ENCODE results near the gene HOXD9.
A peak's percentile ranks its signal among the peaks of the same experiment; 100 is the strongest.

The HOXD9 gene

DNA sequence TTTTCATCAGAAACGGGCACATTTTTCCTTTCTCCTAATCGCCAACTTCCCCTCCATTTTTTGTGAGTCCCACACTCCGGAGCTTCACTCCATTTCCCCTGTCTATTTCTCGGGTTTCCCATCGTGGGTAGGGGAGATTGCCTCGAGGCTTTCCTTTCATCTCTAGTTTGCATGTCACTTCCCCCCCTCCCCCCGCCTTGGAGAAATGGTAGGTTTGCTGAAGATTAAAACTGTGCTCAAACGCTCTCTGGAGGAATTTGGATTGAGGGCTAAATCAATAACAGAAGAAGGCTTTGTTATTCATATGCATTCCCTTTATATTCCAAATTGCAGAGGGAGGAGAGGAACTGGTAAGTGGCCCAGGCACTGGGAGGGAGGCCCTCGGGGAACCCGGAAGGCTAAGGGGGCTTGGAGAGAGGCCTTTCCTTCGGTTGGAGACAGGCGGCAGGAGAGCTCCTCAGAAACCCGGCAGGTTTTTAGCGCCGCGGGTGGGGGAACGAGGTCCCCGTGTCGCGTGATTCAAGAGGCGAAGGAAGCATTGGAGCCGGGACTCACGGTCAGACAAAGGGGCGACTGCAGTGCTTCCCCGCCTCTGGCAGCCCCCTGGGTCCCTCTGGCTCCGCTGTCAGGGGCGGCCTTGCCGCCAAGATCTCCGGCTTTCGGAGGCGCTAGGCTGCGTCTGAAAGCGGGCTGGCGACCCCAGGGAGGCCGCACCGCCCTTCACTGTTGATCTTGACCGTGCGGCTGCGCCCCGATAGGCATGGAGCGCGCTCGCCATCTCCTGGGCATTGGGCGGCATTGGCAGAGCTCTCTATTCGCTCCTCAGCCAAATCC, 25.3 kb upstream of the HOXD9 start:
- ChIA-PET POLR2A (no interaction called here), CTCF (interaction anchor here (0.5 to 6.3 kb wide), 32 partner anchors 9 to 1402 kb away, joined by 3 to 93 read pairs (median 4); partner anchors contain the start of genes EVX2 and HOXD9)
- peak overlapping the region; percentile 45 for H3K4me3 ChIP-seq (ENCODE audit: low read depth, low read length)
- DNase-seq (ENCODE audit: low read depth, low spot score) = no peak
- TF ChIP-seq, protein P1, sequence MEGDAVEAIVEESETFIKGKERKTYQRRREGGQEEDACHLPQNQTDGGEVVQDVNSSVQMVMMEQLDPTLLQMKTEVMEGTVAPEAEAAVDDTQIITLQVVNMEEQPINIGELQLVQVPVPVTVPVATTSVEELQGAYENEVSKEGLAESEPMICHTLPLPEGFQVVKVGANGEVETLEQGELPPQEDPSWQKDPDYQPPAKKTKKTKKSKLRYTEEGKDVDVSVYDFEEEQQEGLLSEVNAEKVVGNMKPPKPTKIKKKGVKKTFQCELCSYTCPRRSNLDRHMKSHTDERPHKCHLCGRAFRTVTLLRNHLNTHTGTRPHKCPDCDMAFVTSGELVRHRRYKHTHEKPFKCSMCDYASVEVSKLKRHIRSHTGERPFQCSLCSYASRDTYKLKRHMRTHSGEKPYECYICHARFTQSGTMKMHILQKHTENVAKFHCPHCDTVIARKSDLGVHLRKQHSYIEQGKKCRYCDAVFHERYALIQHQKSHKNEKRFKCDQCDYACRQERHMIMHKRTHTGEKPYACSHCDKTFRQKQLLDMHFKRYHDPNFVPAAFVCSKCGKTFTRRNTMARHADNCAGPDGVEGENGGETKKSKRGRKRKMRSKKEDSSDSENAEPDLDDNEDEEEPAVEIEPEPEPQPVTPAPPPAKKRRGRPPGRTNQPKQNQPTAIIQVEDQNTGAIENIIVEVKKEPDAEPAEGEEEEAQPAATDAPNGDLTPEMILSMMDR (IDR thresholded peaks at IDR 0.05; ENCODE audit: insufficient read depth, low read length, missing control alignments) = peak; percentile 91

DNA sequence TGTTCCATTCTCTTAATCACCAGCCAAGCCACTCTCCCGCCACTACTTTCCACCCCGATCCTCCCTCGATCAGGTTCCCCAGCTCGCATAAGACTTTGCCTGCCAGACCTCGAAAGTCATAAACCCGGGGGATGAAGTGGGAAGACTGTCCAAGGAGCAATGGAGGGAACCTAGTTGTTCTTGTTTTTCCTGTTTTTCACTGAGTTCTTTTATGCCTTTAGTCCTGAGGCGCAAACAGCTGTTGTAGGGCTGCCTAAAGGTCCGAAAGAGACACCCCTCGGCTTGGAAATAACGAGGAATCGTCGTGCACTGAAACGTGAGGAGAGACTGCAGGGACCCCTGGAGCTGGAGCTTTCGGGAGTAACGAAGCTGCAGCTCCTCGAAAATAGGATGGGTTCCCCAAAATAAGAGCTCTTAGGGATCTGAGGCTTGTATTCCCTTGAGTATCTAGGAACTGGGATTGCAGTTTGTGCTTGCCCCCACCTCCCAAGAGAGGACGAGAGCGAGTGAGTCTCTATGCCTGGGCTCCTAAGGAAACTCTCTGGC, 24.6 kb upstream of the HOXD9 start:
- CTCF ChIA-PET = interaction anchor here (0.5 to 6.3 kb wide), 27 partner anchors 9 to 1403 kb away, joined by 3 to 93 read pairs (median 6); partner anchors contain the start of genes EVX2 and HOXD9
- DNase-seq (ENCODE audit: low read depth, low spot score) = no peak
- POLR2A ChIA-PET = no interaction called here
- H3K4me3 ChIP-seq (ENCODE audit: low read depth, low read length) = no peak overlapping the region
- TF ChIP-seq, protein P1 (IDR thresholded peaks at IDR 0.05; ENCODE audit: insufficient read depth, low read length, missing control alignments) = no peak

DNA sequence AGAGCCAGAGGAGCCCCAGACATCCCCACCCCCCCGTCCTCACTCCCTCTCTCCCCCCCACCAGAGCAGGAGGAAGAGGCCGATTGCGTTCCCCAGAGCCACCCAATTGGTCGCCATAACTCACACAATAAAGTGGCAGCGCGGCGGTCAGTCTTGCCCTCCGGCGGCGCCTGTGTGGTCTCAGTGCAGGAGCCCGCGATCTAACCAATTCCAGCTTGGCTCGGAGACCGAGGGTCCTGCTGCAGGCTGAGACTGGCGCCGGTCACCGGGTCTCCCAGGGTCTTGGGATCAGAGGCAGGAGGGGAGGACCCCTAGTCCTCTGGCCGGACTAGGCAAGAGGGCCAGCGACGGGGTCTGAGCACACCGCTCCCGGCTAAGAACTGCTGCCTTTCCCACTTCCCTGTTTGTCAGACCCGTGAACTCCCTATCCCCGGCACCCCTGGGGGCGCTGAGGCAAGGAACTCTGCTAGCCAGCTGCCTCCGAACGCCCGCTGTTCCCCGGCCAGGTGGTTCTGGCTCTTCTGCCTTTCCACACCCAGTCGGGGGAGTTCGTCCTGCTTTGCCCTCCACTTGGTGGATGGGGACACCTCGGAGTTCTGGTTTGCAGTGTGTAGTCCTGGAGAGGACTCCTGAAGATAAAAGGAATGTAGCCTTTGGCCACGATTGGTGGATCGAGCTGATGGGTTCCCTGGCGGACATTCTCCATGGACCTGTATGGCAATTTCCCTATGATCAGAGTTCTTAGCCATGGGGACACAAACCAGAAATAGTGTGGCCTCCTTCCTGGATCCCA, 24.0 kb upstream of the HOXD9 start:
- DNase-seq (ENCODE audit: low read depth, low spot score) = no peak
- TF ChIP-seq, protein P1 (IDR thresholded peaks at IDR 0.05; ENCODE audit: insufficient read depth, low read length, missing control alignments) = no peak
- ChIA-PET CTCF (interaction anchor here (0.7 to 6.3 kb wide), 12 partner anchors 10 to 1399 kb away, joined by 3 to 93 read pairs (median 16); partner anchors contain the start of gene EVX2), POLR2A (no interaction called here)
- H3K4me3 ChIP-seq (ENCODE audit: low read depth, low read length) = no peak overlapping the region

DNA sequence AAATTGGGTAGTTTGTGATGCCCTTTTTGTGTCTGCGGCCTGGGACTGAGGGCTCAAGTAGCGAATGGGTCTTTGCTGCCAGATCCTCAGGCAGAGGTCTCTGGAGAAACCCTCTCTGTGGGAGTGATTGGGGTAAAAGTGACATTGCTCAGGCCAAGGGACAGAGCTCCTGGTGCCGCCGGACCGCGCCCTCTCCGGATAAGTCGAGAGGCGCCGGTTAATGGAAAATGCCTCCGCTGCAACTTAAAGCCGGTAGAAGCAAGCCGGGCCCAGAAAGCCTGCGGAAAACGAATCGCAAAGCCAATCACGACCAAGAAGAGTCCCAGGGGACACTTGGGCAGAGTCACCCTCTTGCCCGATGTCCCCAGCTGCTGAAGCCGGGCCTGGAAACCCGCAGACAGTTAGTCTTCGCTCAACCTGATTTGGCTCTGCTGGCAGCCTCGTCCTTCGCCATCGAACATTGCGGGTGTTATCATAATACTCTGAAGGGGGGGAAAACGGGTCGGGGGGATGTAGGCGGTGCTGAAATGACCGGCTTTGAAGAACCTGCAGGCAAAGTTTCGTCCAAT, 23.3 kb upstream of the HOXD9 start:
- ChIA-PET CTCF (interaction anchor here (4.4 to 6.3 kb wide), 3 partner anchors 13 to 848 kb away, joined by 39 to 93 read pairs (median 82); no protein-coding TSS in a partner anchor), POLR2A (no interaction called here)
- no peak for DNase-seq (ENCODE audit: low read depth, low spot score)
- H3K4me3 ChIP-seq (ENCODE audit: low read depth, low read length) = no peak overlapping the region
- TF ChIP-seq, protein P1 (IDR thresholded peaks at IDR 0.05; ENCODE audit: insufficient read depth, low read length, missing control alignments) = no peak

DNA sequence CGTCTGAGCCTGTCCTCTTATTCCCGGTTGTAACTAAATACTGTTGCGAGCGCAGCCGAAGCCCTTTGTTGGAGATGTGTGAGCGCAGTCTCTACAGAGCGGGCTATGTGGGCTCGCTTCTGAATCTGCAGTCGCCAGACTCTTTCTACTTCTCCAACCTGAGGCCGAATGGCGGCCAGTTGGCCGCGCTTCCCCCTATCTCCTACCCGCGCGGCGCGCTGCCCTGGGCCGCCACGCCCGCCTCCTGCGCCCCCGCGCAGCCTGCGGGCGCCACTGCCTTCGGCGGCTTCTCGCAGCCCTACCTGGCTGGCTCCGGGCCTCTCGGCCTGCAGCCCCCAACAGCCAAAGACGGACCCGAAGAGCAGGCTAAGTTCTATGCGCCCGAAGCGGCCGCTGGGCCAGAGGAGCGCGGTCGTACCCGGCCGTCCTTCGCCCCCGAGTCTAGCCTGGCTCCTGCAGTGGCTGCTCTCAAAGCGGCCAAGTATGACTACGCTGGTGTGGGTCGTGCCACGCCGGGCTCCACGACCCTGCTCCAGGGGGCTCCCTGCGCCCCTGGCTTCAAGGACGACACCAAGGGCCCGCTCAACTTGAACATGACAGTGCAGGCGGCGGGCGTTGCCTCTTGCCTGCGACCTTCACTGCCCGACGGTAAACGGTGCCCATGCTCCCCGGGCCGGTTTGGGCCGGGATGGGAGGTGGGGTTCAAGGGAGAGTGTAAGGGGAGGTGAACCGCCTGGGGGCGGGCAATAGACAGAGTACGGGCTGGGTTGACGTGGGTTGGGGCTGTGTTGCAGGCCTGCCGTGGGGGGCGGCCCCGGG, 22.6 kb upstream of the HOXD9 start, which contains the start of gene HOXD12:
TSS of gene HOXD12 (plus strand) at position 68 of the 819 bp plus-strand sequence. CDS start at position 75, 7 bp downstream.
- no peak within 1 kb of the TSS for H3K4me3 ChIP-seq (ENCODE audit: low read depth, low read length)
- POLR2A ChIA-PET = no interaction called here
- CTCF ChIA-PET = interaction anchor here (6.3 kb wide), 1 partner anchor 733 kb away, joined by 82 read pairs; no protein-coding TSS in a partner anchor
- TF ChIP-seq, protein P1 (IDR thresholded peaks at IDR 0.05; ENCODE audit: insufficient read depth, low read length, missing control alignments) = no peak
- no peak for DNase-seq (ENCODE audit: low read depth, low spot score)

All from AG04449 (cell line).